ENCODE results near the gene SLC25A43.
A peak's percentile ranks its signal among the peaks of the same experiment; 100 is the strongest.

- TF ChIP-seq CTCF (conservative IDR thresholded peaks at IDR 0.05; ENCODE audit: low read depth, low read length), result peak; percentile 78
- no peak for TF ChIP-seq USF2 (IDR thresholded peaks at IDR 0.05; ENCODE audit: low read depth, low read length)
- no peak for TF ChIP-seq RCOR1 (IDR thresholded peaks at IDR 0.05; ENCODE audit: insufficient replicate concordance, low read length)
- peak; percentile 14; the same call in 1 of the 2 replicates for TF ChIP-seq POLR2A (IDR thresholded peaks at IDR 0.05; ENCODE audit: low read depth, low read length)
- TF ChIP-seq SMC3 (IDR thresholded peaks at IDR 0.05; ENCODE audit: low read depth, low read length), result peak; percentile 42
- TF ChIP-seq CEBPB (IDR thresholded peaks at IDR 0.05; ENCODE audit: low read depth, low read length), result no peak
- 0 out of 2 replicates have a peak, but pooled peaks have one; percentile 44 for TF ChIP-seq MXI1 (IDR thresholded peaks at IDR 0.05; ENCODE audit: borderline replicate concordance, low read depth, low read length)
- TF ChIP-seq MAZ (IDR thresholded peaks at IDR 0.05; ENCODE audit: borderline replicate concordance, low read depth, low read length), result no peak
- TF ChIP-seq BHLHE40 (IDR thresholded peaks at IDR 0.05; ENCODE audit: low read depth, low read length), result no peak
- no peak for TF ChIP-seq RFX5 (IDR thresholded peaks at IDR 0.05; ENCODE audit: low read depth, low read length)
- peak; percentile 56 for TF ChIP-seq RAD21 (IDR thresholded peaks at IDR 0.05; ENCODE audit: low read length)
- TF ChIP-seq MAFK (IDR thresholded peaks at IDR 0.05; ENCODE audit: low read depth, low read length), result no peak
- TF ChIP-seq CHD1 (IDR thresholded peaks at IDR 0.05; ENCODE audit: low read depth, low read length), result no peak
- no peak for TF ChIP-seq FOS (IDR thresholded peaks at IDR 0.05; ENCODE audit: low read depth, low read length)
These were observed 69.6 kb downstream of the SLC25A43 start for GRCh38 chrX:119468551-119469312.
